ENCODE results near the gene TRIM3. TPM values are rescaled to one million over a fixed set of nuclear protein-coding genes. Genes with fewer than 3 reads are reported as not detected.

The TRIM3 gene
- total RNA-seq, 4 donors from 2014 or later, result 15.3 to 20.0 (median 16.5) TPM

- no peaks in the 10 kb centered on the region for H3K9me3 ChIP-seq
- H3K4me1 ChIP-seq, result peaks cover 24 to 31% of the 10 kb centered on the region in 2 donors
- DNase-seq, result no peak
- no peak overlapping the region for H3K4me3 ChIP-seq
- TF ChIP-seq CTCF (IDR thresholded peaks at IDR 0.05 in 4 of 5, conservative IDR thresholded peaks at IDR 0.05 in 1 of 5) (no peak), POLR2A (IDR thresholded peaks at IDR 0.05) (no peak)
- ATAC-seq, result no peak
- H3K27me3 ChIP-seq, result no peaks in the 10 kb centered on the region
- peaks cover 0 to 47% of the 10 kb centered on the region in 2 donors for H3K36me3 ChIP-seq
- in situ Hi-C loops (cut with MboI; ENCODE audit: low sequenced_read_pairs in 4 of 4), result loop anchor here in 3 of 4 donors (25.0 kb wide), 1 partner anchor 246 kb away; the partner anchor contains the start of genes CNGA4 (in 3 of the 3) and FHIP1B (in 3 of the 3)
- intact Hi-C loops (cut with DNase I; ENCODE audit: low total_unique reads), result loop anchor here (5.0 kb wide), 4 partner anchors 119 to 246 kb away; partner anchors contain the start of genes CNGA4, ILK, RRP8 and TPP1
- H3K27ac ChIP-seq, result peak overlapping the region in 3 of 4 donors; percentile 94 to 97 (median 95)
These were observed 9.3 kb upstream of the TRIM3 start for GRCh38 chr11:6483015-6483414.

GRCh38 chr11:6482441-6482840 lies 8.7 kb upstream of the TRIM3 start:
- ATAC-seq (no peak), DNase-seq (no peak)
- Histone ChIP-seq H3K27ac (peak overlapping the region; percentile 93 to 97 (median 94)), H3K4me1 (peaks cover 24 to 31% of the 10 kb centered on the region in 2 donors), H3K4me3 (peak overlapping the region; percentile 85 to 95 (median 87)), H3K27me3 (no peaks in the 10 kb centered on the region), H3K9me3 (no peaks in the 10 kb centered on the region), H3K36me3 (peaks cover 0 to 52% of the 10 kb centered on the region in 2 donors)
- in situ Hi-C loops (cut with MboI; ENCODE audit: low sequenced_read_pairs in 4 of 4) (loop anchor here in 3 of 4 donors (25.0 kb wide), 1 partner anchor 245 kb away; the partner anchor contains the start of genes CNGA4 (in 3 of the 3) and FHIP1B (in 3 of the 3)), intact Hi-C loops (cut with DNase I; ENCODE audit: low total_unique reads) (loop anchor here (5.0 kb wide), 4 partner anchors 120 to 245 kb away; partner anchors contain the start of genes CNGA4, ILK, RRP8 and TPP1)
- no peak for TF ChIP-seq CTCF (IDR thresholded peaks at IDR 0.05 in 4 of 5, conservative IDR thresholded peaks at IDR 0.05 in 1 of 5)
- TF ChIP-seq POLR2A (IDR thresholded peaks at IDR 0.05), result no peak

- Histone ChIP-seq H3K9me3 (no peaks in the 10 kb centered on the region), H3K36me3 (peaks cover 0 to 56% of the 10 kb centered on the region in 2 donors), H3K27me3 (no peaks in the 10 kb centered on the region), H3K4me3 (peak overlapping the region; percentile 85 to 95 (median 87)), H3K4me1 (peaks cover 24 to 31% of the 10 kb centered on the region in 2 donors), H3K27ac (peak overlapping the region; percentile 93 to 97 (median 94))
- ATAC-seq, result peak; percentile 7 to 11
- no peak for DNase-seq
- intact Hi-C loops (cut with DNase I; ENCODE audit: low total_unique reads) (loop anchor here (1.0 to 5.0 kb wide), 6 partner anchors 92 to 1507 kb away; partner anchors contain the start of genes CNGA4, ILK, RRP8 and SMPD1), in situ Hi-C loops (cut with MboI; ENCODE audit: low sequenced_read_pairs in 4 of 4) (loop anchor here in 3 of 4 donors (25.0 kb wide), 1 partner anchor 245 kb away; the partner anchor contains the start of genes CNGA4 (in 3 of the 3) and FHIP1B (in 3 of the 3))
- TF ChIP-seq CTCF (IDR thresholded peaks at IDR 0.05 in 4 of 5, conservative IDR thresholded peaks at IDR 0.05 in 1 of 5) (no peak), POLR2A (IDR thresholded peaks at IDR 0.05) (no peak)
These were observed 8.2 kb upstream of the TRIM3 start for GRCh38 chr11:6481924-6482275.

GRCh38 chr11:6481012-6481923 lies 7.5 kb upstream of the TRIM3 start, which contains the start of the genes ARFIP2 and TIMM10B:
Gene ARFIP2 (minus strand): TSS chr11:6481331. CDS start chr11:6480421, 910 bp downstream.
Gene TIMM10B (plus strand): TSS chr11:6481501. CDS start chr11:6481517, 16 bp downstream.
- H3K9me3 ChIP-seq, result no peaks in the 10 kb centered on the region
- H3K4me3 ChIP-seq, result peak within 1 kb of the TSS; percentile 85 to 95 (median 87)
- TF ChIP-seq CTCF (IDR thresholded peaks at IDR 0.05 in 4 of 5, conservative IDR thresholded peaks at IDR 0.05 in 1 of 5), result no peak
- TF ChIP-seq POLR2A (IDR thresholded peaks at IDR 0.05), result peak; percentile 93 to 97
- ATAC-seq (peak; percentile 98 to 99), DNase-seq (peak; percentile 98 to 99)
- H3K4me1 ChIP-seq, result peaks cover 24 to 31% of the 10 kb centered on the region in 2 donors
- peak within 1 kb of the TSS; percentile 93 to 97 (median 94) for H3K27ac ChIP-seq
- intact Hi-C loops (cut with DNase I; ENCODE audit: low total_unique reads) (loop anchor here (1.0 to 5.0 kb wide), 6 partner anchors 91 to 1508 kb away; partner anchors contain the start of genes CNGA4, ILK, RRP8 and SMPD1), in situ Hi-C loops (cut with MboI; ENCODE audit: low sequenced_read_pairs in 4 of 4) (loop anchor here in 3 of 4 donors (25.0 kb wide), 1 partner anchor 244 kb away; the partner anchor contains the start of genes CNGA4 (in 3 of the 3) and FHIP1B (in 3 of the 3))
- peaks cover 0 to 55% of the 10 kb centered on the region in 2 donors for H3K36me3 ChIP-seq
- H3K27me3 ChIP-seq, result no peaks in the 10 kb centered on the region
